GM23248 (cell line): ENCODE data around the gene CREBBP.

Experiments used
- EZH2 ChIP-seq: fragments of 200-600 bp; sonication (generic); IDR thresholded peaks from 2 replicates; pipeline ENCODE4 v1.6.1; 2018; ENCODE audit warnings: antibody characterized with exemption, mild to moderate bottlenecking; ENCODE audit not compliant: insufficient read depth, poor library complexity, severe bottlenecking
- EZH2phosphoT487 ChIP-seq: fragments of 200-600 bp; sonication (generic); IDR thresholded peaks from 2 replicates; pipeline ENCODE4 v1.6.1; 2018; ENCODE audit warnings: antibody characterized with exemption, moderate library complexity, mild to moderate bottlenecking, low read depth; ENCODE audit not compliant: insufficient read depth

DNA sequence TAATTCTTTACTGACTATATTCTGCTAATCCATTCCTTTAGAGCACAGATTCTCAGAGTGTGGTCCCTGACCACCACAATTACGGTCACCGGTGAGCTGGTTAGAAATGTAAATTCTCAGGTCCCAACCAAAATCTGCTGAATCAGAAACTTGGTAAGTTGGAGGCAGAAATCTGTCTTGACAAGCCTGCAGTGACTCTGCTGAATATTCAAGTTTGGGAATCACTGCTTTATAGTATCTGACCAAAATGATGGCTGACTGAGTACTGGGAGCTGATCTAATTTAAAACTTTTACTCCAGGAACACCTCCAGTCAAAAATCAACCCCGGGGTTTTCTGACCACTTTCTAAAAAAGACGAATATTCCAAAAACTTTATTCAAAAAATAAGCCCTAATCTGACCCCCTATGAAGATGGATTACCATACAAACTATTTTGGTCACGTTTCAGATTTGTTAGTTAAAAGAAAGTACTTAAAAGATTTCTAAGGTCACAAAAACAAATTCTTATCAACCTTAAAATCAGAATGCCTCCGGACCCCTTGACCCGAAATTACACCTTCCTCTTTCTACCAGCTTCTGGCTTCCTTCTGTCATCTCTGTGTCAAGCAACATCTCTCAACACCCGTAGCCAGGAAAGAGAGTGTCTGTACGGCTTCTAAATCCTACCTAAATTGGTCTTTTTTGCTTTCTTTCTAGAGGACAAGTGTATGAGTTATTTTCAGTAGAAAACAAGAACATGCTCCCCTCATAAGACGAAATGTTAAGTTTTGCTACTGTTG is 38.6 kb downstream of the CREBBP start:
- TF ChIP-seq EZH2phosphoT487 (no peak), EZH2 (no peak)
